Type B pancreatic cell (in vitro differentiated cells): ENCODE results near the gene FBN1. TPM values are rescaled to one million over a fixed set of nuclear protein-coding genes. Genes with fewer than 3 reads are reported as not detected.

ENCODE experiments used
- DNase-seq: peaks from one replicate; pipeline ENCODE4 v3.0.0; 2021; ENCODE audit warnings: mixed read lengths; ENCODE audit not compliant: unreplicated experiment; ENCODE audit errors: extremely low spot score
- H3K27ac Mint-ChIP-seq: 2 replicates; pipeline ENCODE4 v1.8.0; 2021; ENCODE audit warnings: mild to moderate bottlenecking, mixed read lengths
- H3K27me3 Mint-ChIP-seq: 2 replicates; pipeline ENCODE4 v1.8.0; 2021; ENCODE audit warnings: mixed read lengths
- H3K36me3 Mint-ChIP-seq: 2 replicates; pipeline ENCODE4 v1.8.0; 2021; ENCODE audit warnings: mixed read lengths
- H3K4me1 Mint-ChIP-seq: one replicate; pipeline ENCODE4 v1.8.0; 2021; ENCODE audit warnings: mixed read lengths; ENCODE audit not compliant: unreplicated experiment
- H3K4me3 Mint-ChIP-seq: 2 replicates; pipeline ENCODE4 v1.8.0; 2021; ENCODE audit warnings: mild to moderate bottlenecking, mixed read lengths
- H3K9me3 Mint-ChIP-seq: 2 replicates; pipeline ENCODE4 v1.8.0; 2021; ENCODE audit warnings: mixed read lengths
- total RNA-seq: library from RNA; stranded (reverse); gene quantifications from 2 replicates; pipeline ENCODE4 v1.2.1, GENCODE V29; 2021; ENCODE audit warnings: low replicate concordance
- TF ChIP-seq, protein P1 (sequence below): fragments of 200-600 bp; sonication (generic); conservative IDR thresholded peaks from 2 replicates; pipeline ENCODE4 v1.5.0; 2021; ENCODE audit warnings: antibody characterized with exemption, mild to moderate bottlenecking

The FBN1 gene
- total RNA-seq, 1 donor from 2014 or later = 58.4 TPM

DNA sequence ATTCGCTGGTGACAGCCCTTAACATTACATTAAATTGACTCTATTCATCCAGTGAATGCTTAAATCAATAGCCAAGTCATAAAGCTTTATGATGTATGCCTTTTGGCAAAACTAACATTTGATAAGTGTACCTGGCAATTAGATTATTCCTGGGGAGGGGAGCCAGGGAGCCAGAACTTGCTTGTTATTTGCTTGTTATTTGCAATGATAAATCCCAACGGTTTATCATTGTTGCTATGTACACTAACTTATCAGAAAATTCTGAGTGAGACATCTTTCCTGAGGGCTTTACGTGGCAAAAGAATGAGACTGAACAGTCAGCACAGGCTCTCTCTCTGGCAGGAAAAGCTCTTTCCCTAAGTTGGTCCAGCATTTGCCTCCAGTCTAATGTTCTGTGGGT lies 35.8 kb upstream of the FBN1 start:
- Mint-ChIP-seq H3K9me3 (peaks cover 7% of the 10 kb centered on the region), H3K27me3 (peaks cover 3% of the 10 kb centered on the region), H3K27ac (no peak overlapping the region), H3K36me3 (no peaks in the 10 kb centered on the region), H3K4me3 (no peak overlapping the region), H3K4me1 (peaks cover 7% of the 10 kb centered on the region)
- DNase-seq = no peak
- TF ChIP-seq, protein P1, sequence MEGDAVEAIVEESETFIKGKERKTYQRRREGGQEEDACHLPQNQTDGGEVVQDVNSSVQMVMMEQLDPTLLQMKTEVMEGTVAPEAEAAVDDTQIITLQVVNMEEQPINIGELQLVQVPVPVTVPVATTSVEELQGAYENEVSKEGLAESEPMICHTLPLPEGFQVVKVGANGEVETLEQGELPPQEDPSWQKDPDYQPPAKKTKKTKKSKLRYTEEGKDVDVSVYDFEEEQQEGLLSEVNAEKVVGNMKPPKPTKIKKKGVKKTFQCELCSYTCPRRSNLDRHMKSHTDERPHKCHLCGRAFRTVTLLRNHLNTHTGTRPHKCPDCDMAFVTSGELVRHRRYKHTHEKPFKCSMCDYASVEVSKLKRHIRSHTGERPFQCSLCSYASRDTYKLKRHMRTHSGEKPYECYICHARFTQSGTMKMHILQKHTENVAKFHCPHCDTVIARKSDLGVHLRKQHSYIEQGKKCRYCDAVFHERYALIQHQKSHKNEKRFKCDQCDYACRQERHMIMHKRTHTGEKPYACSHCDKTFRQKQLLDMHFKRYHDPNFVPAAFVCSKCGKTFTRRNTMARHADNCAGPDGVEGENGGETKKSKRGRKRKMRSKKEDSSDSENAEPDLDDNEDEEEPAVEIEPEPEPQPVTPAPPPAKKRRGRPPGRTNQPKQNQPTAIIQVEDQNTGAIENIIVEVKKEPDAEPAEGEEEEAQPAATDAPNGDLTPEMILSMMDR = no peak

DNA sequence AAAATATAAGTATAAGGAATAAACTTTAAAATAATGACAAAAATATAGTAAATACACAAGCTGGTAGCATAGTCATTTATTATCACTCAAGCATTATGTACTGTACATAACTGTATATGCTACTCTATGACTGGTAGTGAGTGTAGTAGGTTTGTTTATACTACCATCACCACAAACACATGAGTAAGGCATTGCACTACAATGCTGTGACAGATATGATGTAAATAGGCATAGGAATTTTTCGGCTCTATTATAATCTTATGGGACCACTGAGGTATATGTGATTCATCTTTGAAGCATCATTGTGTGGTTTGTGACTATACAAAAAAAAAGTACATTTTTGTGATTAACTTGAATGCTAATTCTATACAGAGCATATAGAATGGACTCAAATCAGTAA lies 35.3 kb upstream of the FBN1 start:
- Mint-ChIP-seq H3K4me1 (peaks cover 7% of the 10 kb centered on the region), H3K27ac (no peak overlapping the region), H3K27me3 (peaks cover 3% of the 10 kb centered on the region), H3K36me3 (no peaks in the 10 kb centered on the region), H3K4me3 (no peak overlapping the region), H3K9me3 (peaks cover 4% of the 10 kb centered on the region)
- TF ChIP-seq, protein P1 = no peak
- no peak for DNase-seq

DNA sequence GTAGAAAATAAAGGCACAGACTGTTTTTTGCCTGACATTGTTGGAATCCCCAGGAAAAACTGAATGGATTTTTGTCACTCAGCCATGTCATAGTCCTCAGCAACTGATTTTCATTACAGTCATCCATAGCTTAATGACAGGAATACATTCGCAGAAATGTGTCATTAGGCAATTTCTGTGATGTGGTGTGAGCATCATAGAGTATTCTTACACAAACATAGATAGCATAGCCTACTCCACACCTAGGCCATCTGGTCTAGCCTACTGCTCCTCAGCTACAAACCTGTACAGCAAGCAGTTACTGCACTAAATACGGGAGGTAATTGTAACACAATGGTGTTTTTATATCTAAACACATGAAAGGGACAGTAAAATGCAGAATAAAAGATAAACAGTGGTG lies 34.4 kb upstream of the FBN1 start:
- no peak overlapping the region for H3K27ac Mint-ChIP-seq
- no peak overlapping the region for H3K4me3 Mint-ChIP-seq

DNA sequence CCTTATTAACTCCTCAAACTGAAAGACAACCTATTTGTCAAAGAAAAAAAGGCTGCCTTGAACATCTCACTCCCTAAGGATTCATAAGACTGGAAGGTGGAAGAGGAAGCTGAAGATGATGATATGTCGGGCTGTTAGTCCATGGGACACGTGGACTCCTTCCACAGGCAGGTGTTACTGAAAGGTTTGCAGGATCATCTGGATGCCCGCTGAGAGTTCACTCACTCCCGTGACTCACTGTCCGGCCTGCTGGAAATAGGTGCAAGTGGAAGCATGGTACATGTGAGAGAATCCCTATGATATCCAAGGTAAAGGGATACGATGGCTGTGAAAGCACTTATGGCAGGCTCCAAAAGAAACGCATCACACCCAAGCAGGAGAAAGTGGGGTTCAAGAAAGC lies 33.3 kb upstream of the FBN1 start:
- DNase-seq = no peak
- Mint-ChIP-seq H3K4me1 (peaks cover 7% of the 10 kb centered on the region), H3K36me3 (no peaks in the 10 kb centered on the region), H3K27me3 (peaks cover 3% of the 10 kb centered on the region), H3K4me3 (no peak overlapping the region), H3K27ac (no peak overlapping the region), H3K9me3 (no peaks in the 10 kb centered on the region)
- TF ChIP-seq, protein P1 = no peak

More for the DNA sequence above, 34.4 kb upstream of the FBN1 start:
- no peak for DNase-seq
- H3K4me1 Mint-ChIP-seq = peaks cover 7% of the 10 kb centered on the region
- TF ChIP-seq, protein P1 = no peak
- peaks cover 4% of the 10 kb centered on the region for H3K9me3 Mint-ChIP-seq
- H3K36me3 Mint-ChIP-seq = no peaks in the 10 kb centered on the region
- peaks cover 3% of the 10 kb centered on the region for H3K27me3 Mint-ChIP-seq

DNA sequence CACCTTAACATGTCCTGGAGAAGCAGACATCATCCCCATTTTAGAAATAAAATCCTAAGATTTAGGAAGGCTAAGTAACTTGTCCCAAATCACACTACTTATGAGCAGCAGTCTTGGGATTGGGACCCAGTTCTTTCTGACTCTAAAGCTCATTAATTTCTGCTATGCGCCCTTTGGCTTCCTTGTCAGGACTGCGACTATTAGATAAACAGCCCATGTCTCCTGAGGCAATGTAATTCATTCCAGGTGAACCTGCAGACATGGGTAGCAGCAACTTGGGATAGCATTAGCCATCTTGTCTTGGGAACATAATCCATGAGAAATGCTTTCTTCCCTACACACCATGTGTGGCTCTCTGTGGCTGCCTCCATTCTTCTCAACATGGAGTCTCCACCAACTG lies 32.3 kb upstream of the FBN1 start:
- Mint-ChIP-seq H3K36me3 (no peaks in the 10 kb centered on the region), H3K27me3 (peaks cover 3% of the 10 kb centered on the region), H3K9me3 (no peaks in the 10 kb centered on the region), H3K4me1 (peaks cover 7% of the 10 kb centered on the region), H3K4me3 (no peak overlapping the region), H3K27ac (no peak overlapping the region)
- TF ChIP-seq, protein P1 = no peak
- DNase-seq = no peak

DNA sequence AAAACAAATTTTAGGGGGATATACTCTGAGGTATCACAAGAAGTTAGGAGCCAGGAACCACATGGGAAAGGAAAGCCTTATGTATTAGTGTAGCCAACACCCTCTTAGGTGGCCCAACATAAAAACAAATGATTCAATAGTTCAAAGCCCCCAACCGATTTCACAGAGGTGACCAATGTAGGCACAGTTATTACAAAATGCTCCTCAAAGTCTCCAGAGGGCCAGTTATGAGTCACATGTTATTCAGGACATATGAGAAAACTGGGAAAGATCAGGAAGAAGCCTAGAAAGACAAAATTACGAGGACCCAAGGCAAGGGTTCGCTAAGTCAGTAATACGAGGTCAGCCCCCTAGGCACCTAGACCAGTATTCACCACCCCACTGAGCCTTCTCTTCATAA lies 29.9 kb upstream of the FBN1 start:
- TF ChIP-seq, protein P1 = no peak
- Mint-ChIP-seq H3K4me1 (peaks cover 7% of the 10 kb centered on the region), H3K27me3 (peaks cover 3% of the 10 kb centered on the region)

More for the DNA sequence above, 29.9 kb upstream of the FBN1 start:
- no peak overlapping the region for H3K27ac Mint-ChIP-seq
- no peaks in the 10 kb centered on the region for H3K36me3 Mint-ChIP-seq
- DNase-seq = no peak
- H3K9me3 Mint-ChIP-seq = no peaks in the 10 kb centered on the region
- no peak overlapping the region for H3K4me3 Mint-ChIP-seq
